CD14-positive monocyte (primary cell): ENCODE measurements around the gene USP30. TPM values are rescaled to one million over a fixed set of nuclear protein-coding genes. Genes with fewer than 3 reads are reported as not detected.

Experiments used
- DNase-seq, 3 donors: peaks; one replicate each; pipeline ENCODE4 v3.0.0-alpha.2; 2011 to 2022
- H2AFZ ChIP-seq: 2 replicates; pipeline ENCODE4 v1.6.0; 2012; ENCODE audit warnings: mild to moderate bottlenecking, low read depth, low read length, inconsistent platforms; ENCODE audit not compliant: insufficient read depth, poor library complexity, severe bottlenecking
- H3K27ac ChIP-seq, 2 donors: 1 replicate in 1 of 2; 2 replicates in 1 of 2; pipeline ENCODE4 v1.5.1; 2012 to 2013; ENCODE audit warnings: low read length in 2 of 2, control low read depth in 1 of 2, inconsistent platforms in 1 of 2, low read depth in 1 of 2, mild to moderate bottlenecking in 1 of 2
- H3K27me3 ChIP-seq, 2 donors: one replicate each; pipeline versions ENCODE4 v1.6.0 to v1.6.1; 2011 to 2013; ENCODE audit warnings: low read length in 2 of 2; ENCODE audit not compliant: control insufficient read depth in 2 of 2, insufficient read depth in 2 of 2
- H3K36me3 ChIP-seq, 2 donors: replicated peaks in 1 of 2; 1 replicate in 1 of 2; 2 replicates in 1 of 2; pipeline versions ENCODE4 v1.5.1 to v1.6.1; 2012 to 2013; ENCODE audit warnings: low read length in 2 of 2, control low read depth in 1 of 2, inconsistent platforms in 1 of 2, mild to moderate bottlenecking in 1 of 2; ENCODE audit not compliant: insufficient read depth in 2 of 2, control insufficient read depth in 1 of 2
- H3K4me1 ChIP-seq, 2 donors: 1 replicate in 1 of 2; 2 replicates in 1 of 2; pipeline versions ENCODE4 v1.5.1 to v1.6.1; 2012 to 2013; ENCODE audit warnings: low read length in 2 of 2, control low read depth in 1 of 2, inconsistent platforms in 1 of 2, mild to moderate bottlenecking in 1 of 2, moderate library complexity in 1 of 2; ENCODE audit not compliant: insufficient read depth in 2 of 2, control insufficient read depth in 1 of 2
- H3K4me2 ChIP-seq: replicated peaks from 2 replicates; pipeline ENCODE3; 2012; ENCODE audit warnings: low read length, moderate library complexity, mild to moderate bottlenecking; ENCODE audit not compliant: poor library complexity, severe bottlenecking; ENCODE audit errors: extremely low read depth
- H3K4me3 ChIP-seq, 3 experiments: fragments of 200-600 bp in 1 of 3; sonication (generic) in 1 of 3; replicated peaks in 1 of 3; 1 replicate in 2 of 3; 2 replicates in 1 of 3; pipeline ENCODE4 v1.5.1; 2011 to 2013; ENCODE audit warnings: low read length in 3 of 3, mild to moderate bottlenecking in 3 of 3, control low read depth in 2 of 3, low read depth in 2 of 3, inconsistent platforms in 1 of 3, moderate library complexity in 1 of 3
- H3K79me2 ChIP-seq: 2 replicates; pipeline ENCODE4 v1.6.0; 2012; ENCODE audit warnings: mild to moderate bottlenecking, control low read depth, inconsistent platforms, low read length, moderate library complexity; ENCODE audit not compliant: insufficient read depth
- H3K9ac ChIP-seq: 2 replicates; pipeline ENCODE4 v1.6.0; 2017; ENCODE audit warnings: low read length, mild to moderate bottlenecking; ENCODE audit not compliant: insufficient read depth, poor library complexity, severe bottlenecking
- H3K9me3 ChIP-seq, 2 donors: replicated peaks in 1 of 2; 1 replicate in 1 of 2; 2 replicates in 1 of 2; pipeline versions ENCODE4 v1.5.1 to v1.6.1; 2012 to 2013; ENCODE audit warnings: low read length in 2 of 2, control low read depth in 1 of 2; ENCODE audit not compliant: control insufficient read depth in 1 of 2, insufficient read depth in 1 of 2
- H4K20me1 ChIP-seq: 2 replicates; pipeline ENCODE4 v1.6.0; 2012; ENCODE audit warnings: mild to moderate bottlenecking, low read length, control low read depth, moderate library complexity; ENCODE audit not compliant: insufficient read depth
- H3K27ac Mint-ChIP-seq, 7 donors: one replicate each; pipeline ENCODE4 v1.8.0; 2020; ENCODE audit warnings: mild to moderate bottlenecking in 7 of 7, mixed read lengths in 7 of 7, moderate library complexity in 6 of 7, inconsistent platforms in 2 of 7
- H3K27me3 Mint-ChIP-seq, 3 donors: one replicate each; pipeline ENCODE4 v1.8.0; 2021 to 2022; ENCODE audit warnings: low read depth in 3 of 3, mild to moderate bottlenecking in 3 of 3, mixed read lengths in 3 of 3, moderate library complexity in 3 of 3, inconsistent platforms in 1 of 3
- H3K36me3 Mint-ChIP-seq, 2 donors: one replicate each; pipeline ENCODE4 v1.8.0; 2020; ENCODE audit warnings: mixed read lengths in 2 of 2, inconsistent platforms in 1 of 2, mild to moderate bottlenecking in 1 of 2
- H3K4me1 Mint-ChIP-seq: one replicate; pipeline ENCODE4 v1.8.0; 2020; ENCODE audit warnings: mild to moderate bottlenecking, mixed read lengths
- H3K4me3 Mint-ChIP-seq, 2 donors: one replicate each; pipeline ENCODE4 v1.8.0; 2020; ENCODE audit warnings: mild to moderate bottlenecking in 2 of 2, mixed read lengths in 2 of 2, moderate library complexity in 1 of 2
- H3K9me3 Mint-ChIP-seq, 7 donors: one replicate each; pipeline ENCODE4 v1.8.0; 2020 to 2022; ENCODE audit warnings: mixed read lengths in 7 of 7, mild to moderate bottlenecking in 6 of 7, moderate library complexity in 6 of 7, inconsistent platforms in 2 of 7
- CTCF ChIP-seq: fragments of 200-600 bp; IDR thresholded peaks from one replicate; pipeline ENCODE4 v1.8.0; 2022; ENCODE audit warnings: antibody characterized with exemption, mild to moderate bottlenecking
- WGBS: methylation state at CpG from one replicate; pipeline ENCODE4 v1.1.5; 2013; ENCODE audit warnings: missing lambda C conversion rate; ENCODE audit not compliant: insufficient coverage; 5-methylcytosine and 5-hydroxymethylcytosine counted together
- intact Hi-C, 2 donors: fragments of 100-400 bp; cut with micrococcal nuclease; formaldehyde crosslinking; loops; one replicate each; pipeline versions ENCODE4 v1.15.0 to v1.15.1; 2023
- polyA plus RNA-seq, 3 donors: library from polyadenylated mRNA; depleted of rRNA in 1 of 3; unstranded in 2 of 3; stranded (reverse) in 1 of 3; fragments of 300-500 nt in 2 of 3; fragments of >200 nt in 1 of 3; fragmentation: Illumina TruSeq in 2 of 3; gene quantifications; 1 replicate in 2 of 3; 2 replicates in 1 of 3; pipeline ENCODE4 v1.2.3, GENCODE V29; 2012 to 2021

The USP30 gene
- polyA plus RNA-seq, 3 donors = 4.5 to 8.2 (median 6.8) TPM

- Mint-ChIP-seq H3K27me3 (peaks cover 4 to 19% (median 6%) of the 10 kb centered on the region in 3 donors), H3K4me1 (no peaks in the 10 kb centered on the region), H3K4me3 (no peak overlapping the region), H3K9me3 (peaks cover 6 to 32% (median 13%) of the 10 kb centered on the region in 7 donors), H3K36me3 (no peaks in the 10 kb centered on the region), H3K27ac (no peak overlapping the region)
- H3K79me2 ChIP-seq = no peaks in the 10 kb centered on the region
- H3K36me3 ChIP-seq = no peaks in the 10 kb centered on the region
- no peak for DNase-seq
- H3K9me3 ChIP-seq = peaks cover 4 to 9% of the 10 kb centered on the region in 2 donors
- H4K20me1 ChIP-seq = no peaks in the 10 kb centered on the region
- H3K9ac ChIP-seq = no peak overlapping the region
- H3K4me1 ChIP-seq = no peaks in the 10 kb centered on the region
- H2AFZ ChIP-seq = no peak overlapping the region
- H3K4me2 ChIP-seq = no peak overlapping the region
- no peak for TF ChIP-seq CTCF
- intact Hi-C loops = no loop called here
- H3K27me3 ChIP-seq = no peaks in the 10 kb centered on the region
- no peak overlapping the region for H3K27ac ChIP-seq
- WGBS = no CpG with 5 or more reads among the region's 1 CpG
- no peak overlapping the region for H3K4me3 ChIP-seq
Observed at GRCh38 chr12:109036975-109037374, 15.4 kb upstream of the USP30 start.

GRCh38 chr12:109044241-109044640 is 8.1 kb upstream of the USP30 start:
- no peak overlapping the region for H3K4me3 Mint-ChIP-seq
- no peak overlapping the region for H3K27ac ChIP-seq
- no peak for DNase-seq
- intact Hi-C loops = no loop called here
- no peak overlapping the region for H3K27ac Mint-ChIP-seq
- no peak overlapping the region for H3K4me3 ChIP-seq
- H3K36me3 Mint-ChIP-seq = no peaks in the 10 kb centered on the region
- peaks cover 4 to 18% (median 15%) of the 10 kb centered on the region in 7 donors for H3K9me3 Mint-ChIP-seq
- no peaks in the 10 kb centered on the region for H3K4me1 Mint-ChIP-seq
- H3K79me2 ChIP-seq = no peaks in the 10 kb centered on the region
- peaks cover 3 to 6% (median 5%) of the 10 kb centered on the region in 3 donors for H3K27me3 Mint-ChIP-seq
- peaks cover 4 to 7% of the 10 kb centered on the region in 2 donors for H3K9me3 ChIP-seq
- TF ChIP-seq CTCF = no peak
- no CpG with 5 or more reads among the region's 5 CpGs for WGBS
- no peak overlapping the region for H2AFZ ChIP-seq
- H3K27me3 ChIP-seq = no peaks in the 10 kb centered on the region
- no peaks in the 10 kb centered on the region for H4K20me1 ChIP-seq
- no peaks in the 10 kb centered on the region for H3K36me3 ChIP-seq
- no peak overlapping the region for H3K9ac ChIP-seq
- no peaks in the 10 kb centered on the region for H3K4me1 ChIP-seq
- H3K4me2 ChIP-seq = no peak overlapping the region
